Astrocyte (in vitro differentiated cells and primary cell): ENCODE data around the gene TMEM62.

Experiments
- EZH2 ChIP-seq: IDR thresholded peaks from 2 replicates; pipeline ENCODE4 v1.6.1; 2012; ENCODE audit warnings: mild to moderate bottlenecking, low read length, inconsistent platforms; ENCODE audit not compliant: insufficient read depth
- TF ChIP-seq, protein P1 (sequence below): IDR thresholded peaks from 2 replicates; pipeline ENCODE4 v1.5.1; 2011; ENCODE audit warnings: low read depth, mild to moderate bottlenecking, inconsistent platforms, low read length, moderate library complexity; ENCODE audit not compliant: insufficient read depth

DNA sequence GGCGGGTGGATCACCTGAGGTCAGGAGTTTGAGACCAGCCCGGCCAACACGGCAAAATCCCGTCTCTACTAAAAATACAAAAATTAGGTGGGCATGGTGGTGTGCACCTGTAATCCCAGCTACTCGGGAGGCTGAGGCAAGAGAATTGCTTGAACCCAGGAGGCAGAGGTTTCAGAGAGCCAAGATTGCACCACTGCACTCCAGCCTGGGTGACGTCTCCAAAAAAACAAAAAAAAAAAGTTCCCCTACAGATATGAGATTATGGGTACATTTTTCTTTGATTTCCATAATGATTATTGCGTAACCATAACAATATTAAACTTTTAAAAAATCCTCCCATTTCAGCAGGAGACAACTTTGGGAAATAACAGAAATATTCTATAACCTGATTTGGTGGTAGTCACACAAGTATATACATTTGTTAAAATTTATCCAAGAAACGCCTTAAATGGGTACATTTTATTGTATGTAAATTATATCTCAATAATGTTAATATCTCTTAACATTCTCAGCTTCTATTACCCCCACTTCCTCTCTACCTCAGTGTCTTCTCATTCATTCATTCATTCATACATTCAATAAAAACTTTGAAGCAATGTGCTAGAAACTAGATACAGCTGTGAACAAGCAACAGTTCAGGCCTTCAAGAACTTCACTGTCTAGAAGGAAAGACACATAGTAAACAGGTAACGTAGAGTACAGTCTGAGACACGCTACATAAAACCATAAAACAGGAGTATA, 34.1 kb upstream of the TMEM62 start:
- TF ChIP-seq, protein P1, sequence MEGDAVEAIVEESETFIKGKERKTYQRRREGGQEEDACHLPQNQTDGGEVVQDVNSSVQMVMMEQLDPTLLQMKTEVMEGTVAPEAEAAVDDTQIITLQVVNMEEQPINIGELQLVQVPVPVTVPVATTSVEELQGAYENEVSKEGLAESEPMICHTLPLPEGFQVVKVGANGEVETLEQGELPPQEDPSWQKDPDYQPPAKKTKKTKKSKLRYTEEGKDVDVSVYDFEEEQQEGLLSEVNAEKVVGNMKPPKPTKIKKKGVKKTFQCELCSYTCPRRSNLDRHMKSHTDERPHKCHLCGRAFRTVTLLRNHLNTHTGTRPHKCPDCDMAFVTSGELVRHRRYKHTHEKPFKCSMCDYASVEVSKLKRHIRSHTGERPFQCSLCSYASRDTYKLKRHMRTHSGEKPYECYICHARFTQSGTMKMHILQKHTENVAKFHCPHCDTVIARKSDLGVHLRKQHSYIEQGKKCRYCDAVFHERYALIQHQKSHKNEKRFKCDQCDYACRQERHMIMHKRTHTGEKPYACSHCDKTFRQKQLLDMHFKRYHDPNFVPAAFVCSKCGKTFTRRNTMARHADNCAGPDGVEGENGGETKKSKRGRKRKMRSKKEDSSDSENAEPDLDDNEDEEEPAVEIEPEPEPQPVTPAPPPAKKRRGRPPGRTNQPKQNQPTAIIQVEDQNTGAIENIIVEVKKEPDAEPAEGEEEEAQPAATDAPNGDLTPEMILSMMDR = no peak
- TF ChIP-seq EZH2 = no peak
